HTR-8/SVneo (cell line): ENCODE data around the gene EARS2.
"Not testable (repeated sequence)": the region's sequence is repeated elsewhere in the genome, so short reads cannot be mapped to it uniquely, and the experiment has no call there.

ENCODE experiments used
- DNase-seq: peaks from one replicate; pipeline ENCODE4 v3.0.0; 2011; ENCODE audit warnings: low spot score, mixed read lengths; ENCODE audit not compliant: insufficient read length
- FAIRE-seq: peaks from 2 replicates; lab custom pipeline; 2011; peaks lifted over from hg19 to GRCh38; lab: Jason Lieb, UNC

The EARS2 gene

DNA sequence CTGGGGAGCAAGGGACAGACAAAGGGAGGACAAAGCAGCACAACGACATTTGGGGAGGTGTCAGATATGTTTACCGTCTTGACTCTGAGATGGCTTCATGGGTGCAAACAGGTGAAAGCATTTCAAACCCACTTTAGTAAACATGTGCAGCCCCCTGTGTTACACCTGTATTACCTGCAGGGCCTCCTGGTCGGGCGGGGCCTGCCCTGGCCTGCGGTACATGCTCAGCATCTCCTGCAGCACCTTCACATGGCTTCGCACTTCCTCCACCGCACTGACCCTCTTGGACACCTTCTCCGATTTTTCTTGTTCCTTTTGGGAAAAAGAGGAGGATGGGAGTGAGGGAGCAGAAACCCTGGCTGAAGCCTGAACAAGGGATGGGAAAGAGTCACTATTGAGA lies 71.3 kb downstream of the EARS2 start:
- no peak for DNase-seq
- FAIRE-seq = no peak

DNA sequence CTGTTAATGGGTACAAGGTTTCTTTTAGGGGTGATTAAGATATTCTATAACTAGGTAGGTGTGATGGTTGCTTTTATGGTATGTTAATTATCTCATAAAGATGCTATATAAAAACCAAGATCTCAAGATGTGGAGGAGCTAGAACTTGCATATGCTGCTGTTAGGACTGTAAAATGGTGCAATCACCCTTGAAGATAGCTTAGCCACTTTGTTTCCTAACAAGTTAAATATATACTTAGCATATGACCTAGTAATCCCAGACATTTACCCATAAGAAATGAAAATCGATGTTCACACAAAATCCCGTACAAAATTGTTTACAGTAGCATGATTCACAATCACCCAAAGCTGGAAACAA lies 71.9 kb downstream of the EARS2 start:
- FAIRE-seq (no peak), DNase-seq (no peak)

DNA sequence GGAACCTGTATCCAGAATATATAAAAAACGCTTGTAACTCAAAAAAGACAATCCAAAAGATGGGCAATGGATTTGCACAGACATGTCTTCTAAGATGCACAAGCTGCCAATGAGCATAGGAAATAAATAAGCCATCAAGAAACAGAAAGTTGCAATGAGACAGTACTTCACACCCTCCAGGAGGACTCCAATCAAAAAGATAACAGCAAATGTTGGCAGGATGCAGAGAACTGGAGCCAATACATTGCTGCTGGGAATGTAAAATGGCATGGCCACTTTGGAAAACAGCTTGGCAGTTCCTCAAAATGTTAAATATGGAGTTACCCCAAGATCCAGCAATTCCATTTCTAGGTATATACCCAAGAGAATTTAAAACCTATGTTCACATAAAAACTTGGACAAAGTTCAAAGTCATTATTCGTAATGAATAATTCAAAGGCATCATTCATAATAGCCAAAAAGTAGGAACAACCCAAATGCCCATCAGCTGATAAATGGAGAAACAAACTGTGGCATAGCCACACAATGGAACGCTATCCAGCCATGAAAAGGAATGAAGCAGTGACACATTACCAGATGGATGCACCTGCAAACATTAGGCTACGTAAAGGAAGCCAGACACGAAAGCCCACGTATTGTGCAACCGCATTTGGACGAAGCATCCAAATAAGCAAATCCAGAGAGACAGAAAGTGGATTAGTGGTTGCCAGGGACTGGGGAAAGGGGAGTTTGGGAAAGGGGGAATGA lies 72.5 kb downstream of the EARS2 start:
- DNase-seq (no peak), FAIRE-seq (no peak)

DNA sequence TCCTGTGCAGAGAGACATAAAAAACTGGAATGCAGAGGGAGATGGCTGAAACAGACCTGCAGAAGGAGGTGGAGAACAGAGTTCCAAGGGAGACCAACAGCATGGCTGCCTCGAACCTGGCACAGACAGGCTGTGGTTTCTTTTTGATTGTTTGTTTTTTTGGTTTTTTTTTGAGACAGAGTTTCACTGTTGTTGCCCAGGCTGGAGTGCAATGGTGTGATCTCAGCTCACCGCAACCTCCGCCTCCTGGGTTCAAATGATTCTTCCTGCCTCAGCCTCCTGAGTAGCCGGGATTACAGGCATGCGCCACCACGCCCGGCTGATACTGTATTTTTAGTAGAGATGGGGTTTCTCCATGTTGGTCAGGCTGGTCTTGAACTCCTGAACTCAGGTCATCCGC lies 73.7 kb downstream of the EARS2 start:
- not testable (repeated sequence) for FAIRE-seq

DNA sequence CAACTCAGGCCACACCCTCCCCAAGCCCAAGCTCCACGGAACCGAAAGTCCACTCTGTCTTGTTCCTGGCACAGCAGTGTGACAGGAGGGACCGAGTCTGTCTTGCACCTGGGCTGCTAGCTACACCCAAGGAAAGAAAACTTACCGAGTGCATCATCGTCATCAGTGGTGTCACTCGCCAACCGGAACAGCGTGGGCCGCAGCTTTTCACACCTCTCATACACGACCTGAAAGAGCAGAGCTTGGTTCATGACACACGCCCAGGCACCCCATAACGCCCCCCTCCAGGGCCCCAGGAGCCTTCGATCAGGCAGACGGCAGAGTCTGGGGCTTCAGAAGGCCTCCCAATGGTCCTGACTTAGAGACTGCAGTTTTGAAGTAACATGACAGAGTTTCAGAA lies 74.4 kb downstream of the EARS2 start:
- DNase-seq (no peak), FAIRE-seq (no peak)

More for the DNA sequence above, 73.7 kb downstream of the EARS2 start:
- DNase-seq = not testable (repeated sequence)

DNA sequence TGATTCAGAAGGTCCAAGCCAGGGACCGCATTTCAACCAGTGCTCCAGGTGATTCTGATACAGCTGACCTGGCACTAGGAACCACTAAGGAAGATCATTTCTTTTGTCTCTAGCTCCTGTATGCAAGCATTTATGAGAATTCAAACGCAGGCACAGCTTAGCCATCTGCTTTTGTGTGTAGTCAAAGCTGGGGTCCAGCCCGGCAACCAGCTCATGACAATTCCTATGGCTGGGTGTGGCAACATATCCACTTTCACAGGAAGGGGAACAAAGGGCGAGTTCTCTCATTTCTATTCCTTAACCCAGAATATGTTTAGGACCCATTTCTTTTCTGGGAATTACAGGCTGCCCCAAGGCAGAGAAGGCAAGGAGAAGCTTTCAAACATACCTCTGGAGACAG lies 76.9 kb downstream of the EARS2 start:
- no peak for DNase-seq

DNA sequence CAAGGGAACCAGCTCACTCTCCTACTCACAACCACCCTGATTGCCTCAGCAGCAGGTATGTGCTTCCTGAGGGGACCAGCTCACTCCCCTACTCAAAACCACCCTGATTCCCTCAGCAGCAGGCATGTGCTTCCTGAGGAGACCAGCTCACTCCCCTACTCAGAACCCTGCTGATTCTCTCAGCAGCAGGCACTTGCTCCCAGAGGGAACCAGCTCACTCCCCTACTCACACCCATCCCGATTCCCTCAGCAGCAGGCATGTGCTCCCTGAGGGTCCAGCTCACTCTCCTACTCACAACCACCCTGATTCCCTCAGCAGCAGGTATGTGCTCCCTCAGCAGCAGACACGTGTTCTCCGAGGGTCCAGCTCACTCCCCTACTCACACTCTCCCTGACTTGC lies 78.0 kb downstream of the EARS2 start:
- FAIRE-seq (no peak), DNase-seq (no peak)

More for the DNA sequence above, 76.9 kb downstream of the EARS2 start:
- FAIRE-seq = no peak

DNA sequence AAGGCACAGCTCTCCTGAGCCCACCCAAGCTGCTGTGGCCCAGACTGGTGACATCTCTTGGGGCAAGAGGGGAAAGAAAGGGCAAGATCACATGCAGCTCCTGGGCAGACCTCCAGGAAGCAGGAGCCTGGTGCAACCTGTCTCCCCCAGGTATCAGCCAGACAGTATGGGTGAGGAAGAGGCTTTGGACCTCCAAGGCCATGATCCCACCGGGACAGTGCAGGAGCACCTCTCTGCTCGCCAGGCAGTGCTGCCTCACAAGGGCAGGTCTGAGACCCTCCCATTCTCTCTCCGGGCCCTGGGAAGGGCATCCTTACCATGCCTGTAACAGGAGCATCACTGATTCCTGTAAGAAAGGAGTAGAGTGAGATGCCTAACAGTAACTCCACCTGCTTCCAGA lies 78.6 kb downstream of the EARS2 start:
- FAIRE-seq = no peak
- DNase-seq = no peak

DNA sequence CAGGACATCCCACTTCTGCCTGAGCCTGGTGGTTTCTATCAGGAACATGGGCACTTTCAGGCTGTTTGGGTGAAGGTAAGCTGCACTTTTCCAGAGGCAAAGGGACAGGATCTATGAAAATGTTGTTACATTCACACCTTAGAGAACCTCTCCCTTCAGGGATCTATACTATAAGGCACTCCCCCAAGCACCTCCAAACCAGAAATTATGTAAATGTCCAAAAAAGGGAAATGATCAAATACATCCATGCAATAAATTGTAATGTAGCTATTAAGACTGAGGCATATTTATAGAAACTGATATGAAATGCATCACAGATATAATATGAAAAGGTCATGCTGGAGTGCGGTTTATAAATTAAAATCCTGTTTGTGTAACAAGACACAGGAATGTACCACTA lies 80.9 kb downstream of the EARS2 start:
- no peak for DNase-seq
- no peak for FAIRE-seq
